ACHN (cell line): ENCODE results near the gene MAD1L1.
"Not testable (repeated sequence)": the region's sequence is repeated elsewhere in the genome, so short reads cannot be mapped to it uniquely, and the experiment has no call there.

Experiments
- DNase-seq: peaks from one replicate; pipeline ENCODE4 v3.0.0-alpha.2; 2015
- in situ Hi-C: cut with HindIII; loops from 2 replicates; pipeline ENCODE4 v1.10.0; 2017; ENCODE audit warnings: low sequenced_read_pairs, low pct_ligation_motif_present, low pct_unique_long_range_greater_than_20kb

Gene MAD1L1

GRCh38 chr7:2232766-2233520 is at the start of gene MAD1L1:
Gene MAD1L1 (minus strand): TSS chr7:2232945. CDS start chr7:2230133, 2,812 bp downstream.
- peak; percentile 98 for DNase-seq
- in situ Hi-C loops, result no loop called here

- DNase-seq, result no peak
- in situ Hi-C loops, result no loop called here
Observed at GRCh38 chr7:2282185-2282751, 49.5 kb upstream of the MAD1L1 start.

- in situ Hi-C loops, result no loop called here
Observed at GRCh38 chr7:2281541-2281940, 48.8 kb upstream of the MAD1L1 start.

GRCh38 chr7:2280424-2280823 is 47.7 kb upstream of the MAD1L1 start:
- no peak for DNase-seq
- in situ Hi-C loops, result no loop called here

More at GRCh38 chr7:2281541-2281940, 48.8 kb upstream of the MAD1L1 start:
- DNase-seq, result no peak

GRCh38 chr7:2279896-2280295 is 47.2 kb upstream of the MAD1L1 start:
- no peak for DNase-seq
- in situ Hi-C loops, result no loop called here

GRCh38 chr7:2278026-2278425 is 45.3 kb upstream of the MAD1L1 start:
- DNase-seq, result no peak
- in situ Hi-C loops, result no loop called here

GRCh38 chr7:2276107-2276506 is 43.4 kb upstream of the MAD1L1 start:
- in situ Hi-C loops, result no loop called here
- no peak for DNase-seq

DNA sequence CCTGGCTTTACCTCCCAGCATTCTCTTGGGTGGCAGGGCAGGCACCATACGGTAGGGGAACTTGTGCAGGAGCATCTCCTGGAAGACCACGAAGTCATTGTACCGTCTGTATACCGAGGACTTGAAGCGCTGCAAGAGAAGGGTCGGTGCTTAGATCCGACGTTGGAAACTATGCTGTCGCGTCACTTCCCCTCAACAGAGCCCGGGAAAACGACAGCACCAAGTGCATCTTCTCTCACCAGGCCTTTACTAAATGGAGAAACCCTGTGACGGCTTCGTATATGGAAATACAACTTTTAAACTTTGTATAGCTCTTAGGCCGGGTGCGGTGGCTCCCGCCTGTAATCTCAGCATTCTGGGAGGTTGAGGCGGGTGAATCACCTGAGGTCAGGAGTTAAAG is 42.4 kb upstream of the MAD1L1 start:
- in situ Hi-C loops, result no loop called here

DNA sequence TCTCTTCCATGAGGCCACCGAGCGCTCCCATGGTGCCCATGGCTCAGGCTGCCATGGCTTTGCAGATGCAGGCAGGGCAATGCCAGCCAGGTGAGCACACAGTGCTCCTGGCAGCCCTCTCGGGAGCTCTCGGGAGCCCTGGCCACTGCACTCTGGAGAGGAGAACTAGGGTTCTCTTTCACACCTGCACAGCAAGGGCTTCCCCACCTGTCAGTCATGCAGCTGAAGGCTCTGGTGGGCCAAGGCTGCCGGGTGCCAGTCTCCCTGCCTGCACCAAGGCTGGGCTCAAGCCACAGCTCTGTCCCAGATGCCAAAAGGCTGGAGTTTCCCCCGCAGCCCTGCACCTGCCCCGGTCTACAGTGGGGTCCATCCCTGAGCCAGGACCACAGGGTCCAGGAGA is 41.9 kb upstream of the MAD1L1 start:
- DNase-seq, result no peak
- in situ Hi-C loops, result no loop called here

More for the DNA sequence above, 42.4 kb upstream of the MAD1L1 start:
- no peak for DNase-seq

DNA sequence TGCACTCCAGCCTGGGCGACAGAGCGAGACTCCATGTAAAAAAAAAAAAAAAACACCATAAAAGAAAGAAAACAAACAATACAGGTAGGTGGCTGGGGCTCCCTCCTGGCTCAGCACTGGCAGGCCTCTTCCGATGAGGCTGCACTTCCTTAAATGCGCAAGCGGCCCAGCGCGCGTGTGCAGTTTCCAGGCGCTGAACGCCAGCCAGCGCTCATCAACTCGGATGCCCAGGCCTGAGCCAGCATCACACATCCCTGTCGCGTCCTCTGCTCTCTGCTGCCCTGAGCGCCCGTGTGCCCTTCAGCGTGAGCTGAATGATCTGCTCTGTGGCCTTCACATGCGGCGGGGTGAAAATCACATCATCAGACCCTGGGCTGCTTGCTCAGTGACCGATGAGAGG is 41.1 kb upstream of the MAD1L1 start:
- DNase-seq, result no peak
- in situ Hi-C loops, result no loop called here

GRCh38 chr7:2272031-2272430 is 39.3 kb upstream of the MAD1L1 start:
- no peak for DNase-seq

GRCh38 chr7:2271273-2272026 is 38.7 kb upstream of the MAD1L1 start:
- in situ Hi-C loops, result no loop called here
- DNase-seq, result no peak

More at GRCh38 chr7:2272031-2272430, 39.3 kb upstream of the MAD1L1 start:
- in situ Hi-C loops, result no loop called here

GRCh38 chr7:2270495-2270894 is 37.8 kb upstream of the MAD1L1 start:
- in situ Hi-C loops, result no loop called here
- no peak for DNase-seq

GRCh38 chr7:2269991-2270460 is 37.3 kb upstream of the MAD1L1 start:
- in situ Hi-C loops, result no loop called here
- no peak for DNase-seq

DNA sequence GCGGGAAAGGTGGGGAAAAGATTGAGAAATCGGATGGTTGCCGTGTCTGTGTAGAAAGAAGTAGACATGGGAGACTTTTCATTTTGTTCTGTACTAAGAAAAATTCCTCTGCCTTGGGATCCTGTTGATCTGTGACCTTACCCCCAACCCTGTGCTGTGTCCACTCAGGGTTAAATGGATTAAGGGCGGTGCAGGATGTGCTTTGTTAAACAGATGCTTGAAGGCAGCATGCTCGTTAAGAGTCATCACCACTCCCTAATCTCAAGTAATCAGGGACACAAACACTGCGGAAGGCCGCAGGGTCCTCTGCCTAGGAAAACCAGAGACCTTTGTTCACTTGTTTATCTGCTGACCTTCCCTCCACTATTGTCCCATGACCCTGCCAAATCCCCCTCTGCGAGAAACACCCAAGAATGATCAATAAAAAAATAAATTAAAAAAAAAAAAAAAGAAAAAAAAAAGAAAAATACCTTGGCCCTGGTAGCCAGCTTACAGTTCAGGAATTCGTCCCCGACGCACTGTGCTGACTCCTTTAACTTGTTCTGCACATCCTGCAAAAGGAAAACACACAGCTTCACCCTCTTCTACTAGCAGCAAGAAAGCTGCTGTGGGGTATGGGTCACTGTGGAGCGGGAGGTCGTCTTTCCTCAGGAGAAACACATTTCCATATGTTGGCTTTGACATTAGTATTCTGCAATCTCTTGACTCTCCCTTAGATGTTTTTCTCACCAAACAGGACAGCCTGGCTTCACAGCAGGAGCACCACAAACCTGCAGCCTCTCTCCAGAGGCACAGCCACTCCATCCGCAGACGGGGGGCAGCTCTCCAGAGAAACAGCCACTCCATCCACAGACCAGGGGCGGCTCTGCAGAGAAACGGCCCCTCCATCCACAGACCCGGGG is 36.6 kb upstream of the MAD1L1 start:
- DNase-seq, in situ Hi-C loops: not testable (repeated sequence)

DNA sequence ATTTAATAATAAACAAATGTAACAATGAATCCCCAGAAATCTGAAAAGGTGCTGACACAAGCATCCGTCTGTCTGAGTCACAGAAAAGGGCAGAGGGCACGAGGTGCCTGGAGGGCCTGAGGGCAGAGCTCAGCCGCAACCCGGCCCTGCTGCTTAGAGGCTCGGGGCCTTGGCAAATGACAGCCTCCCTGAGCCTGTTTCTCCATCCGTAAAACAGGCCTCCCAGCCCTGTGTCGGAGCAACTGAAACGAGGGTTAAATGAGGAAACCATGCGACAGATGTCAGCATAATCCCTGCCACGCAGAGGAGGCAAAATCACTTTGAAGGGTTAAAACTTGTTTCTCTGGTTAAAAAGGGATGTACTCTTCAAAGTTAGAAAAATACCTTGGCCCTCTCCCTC is 34.2 kb upstream of the MAD1L1 start:
- no peak for DNase-seq
- in situ Hi-C loops, result no loop called here

GRCh38 chr7:2264158-2264557 is 31.4 kb upstream of the MAD1L1 start:
- in situ Hi-C loops, result no loop called here
- no peak for DNase-seq

GRCh38 chr7:2263176-2263575 is 30.4 kb upstream of the MAD1L1 start:
- in situ Hi-C loops, result no loop called here

More at GRCh38 chr7:2263176-2263575, 30.4 kb upstream of the MAD1L1 start:
- no peak for DNase-seq
